Cerebellar cortex (tissue), 1 donor: Measurements from ENCODE around the gene LAMB1.
"Not testable (repeated sequence)": the region's sequence is repeated elsewhere in the genome, so short reads cannot be mapped to it uniquely, and the experiment has no call there.

Source experiments
- DNase-seq: peaks from one replicate; pipeline ENCODE4 v3.0.0-alpha.2; 2015; ENCODE audit warnings: low spot score

LAMB1 gene

GRCh38 chr7:108002726-108003598, at the start of gene LAMB1:
Gene LAMB1, minus strand, starts transcription at chr7:108003161. Its CDS starts 276 bp downstream, at chr7:108002885.
- DNase-seq, result peak; percentile 42

GRCh38 chr7:108051454-108051853, 48.5 kb upstream of the LAMB1 start:
- DNase-seq, result no peak

GRCh38 chr7:108049962-108050361, 47.0 kb upstream of the LAMB1 start:
- no peak for DNase-seq

- no peak for DNase-seq
These were observed 45.5 kb upstream of the LAMB1 start for GRCh38 chr7:108048422-108048821.

GRCh38 chr7:108046952-108047506, 44.1 kb upstream of the LAMB1 start:
- DNase-seq, result no peak

GRCh38 chr7:108045669-108046068, 42.7 kb upstream of the LAMB1 start:
- DNase-seq, result no peak

GRCh38 chr7:108045154-108045553, 42.2 kb upstream of the LAMB1 start:
- DNase-seq, result no peak

- DNase-seq, result no peak
These were observed 41.4 kb upstream of the LAMB1 start for GRCh38 chr7:108044345-108044744.

- DNase-seq, result no peak
These were observed 36.0 kb upstream of the LAMB1 start for GRCh38 chr7:108038986-108039385.

GRCh38 chr7:108037741-108038140, 34.8 kb upstream of the LAMB1 start:
- no peak for DNase-seq

GRCh38 chr7:108037140-108037539, 34.2 kb upstream of the LAMB1 start:
- DNase-seq, result no peak

- no peak for DNase-seq
These were observed 31.6 kb upstream of the LAMB1 start for GRCh38 chr7:108034586-108034985.

GRCh38 chr7:108033776-108034497, 31.0 kb upstream of the LAMB1 start:
- DNase-seq, result no peak

- DNase-seq, result not testable (repeated sequence)
These were observed 30.3 kb upstream of the LAMB1 start for GRCh38 chr7:108033309-108033708.

GRCh38 chr7:108030516-108030915, 27.6 kb upstream of the LAMB1 start:
- DNase-seq, result no peak

- DNase-seq, result no peak
These were observed 26.1 kb upstream of the LAMB1 start for GRCh38 chr7:108029034-108029433.

GRCh38 chr7:108028111-108028510, 25.1 kb upstream of the LAMB1 start:
- no peak for DNase-seq

GRCh38 chr7:108027239-108027638, 24.3 kb upstream of the LAMB1 start:
- no peak for DNase-seq

- DNase-seq, result no peak
These were observed 23.7 kb upstream of the LAMB1 start for GRCh38 chr7:108026647-108027046.

- DNase-seq, result no peak
These were observed 23.2 kb upstream of the LAMB1 start for GRCh38 chr7:108026116-108026515.

GRCh38 chr7:108024538-108024937, 21.6 kb upstream of the LAMB1 start:
- DNase-seq, result no peak

- DNase-seq, result no peak
These were observed 17.6 kb upstream of the LAMB1 start for GRCh38 chr7:108020585-108020984.

GRCh38 chr7:108018668-108019067, 15.7 kb upstream of the LAMB1 start:
- DNase-seq, result no peak
